ENCODE measurements around the gene CLEC4M.

The CLEC4M gene

DNA sequence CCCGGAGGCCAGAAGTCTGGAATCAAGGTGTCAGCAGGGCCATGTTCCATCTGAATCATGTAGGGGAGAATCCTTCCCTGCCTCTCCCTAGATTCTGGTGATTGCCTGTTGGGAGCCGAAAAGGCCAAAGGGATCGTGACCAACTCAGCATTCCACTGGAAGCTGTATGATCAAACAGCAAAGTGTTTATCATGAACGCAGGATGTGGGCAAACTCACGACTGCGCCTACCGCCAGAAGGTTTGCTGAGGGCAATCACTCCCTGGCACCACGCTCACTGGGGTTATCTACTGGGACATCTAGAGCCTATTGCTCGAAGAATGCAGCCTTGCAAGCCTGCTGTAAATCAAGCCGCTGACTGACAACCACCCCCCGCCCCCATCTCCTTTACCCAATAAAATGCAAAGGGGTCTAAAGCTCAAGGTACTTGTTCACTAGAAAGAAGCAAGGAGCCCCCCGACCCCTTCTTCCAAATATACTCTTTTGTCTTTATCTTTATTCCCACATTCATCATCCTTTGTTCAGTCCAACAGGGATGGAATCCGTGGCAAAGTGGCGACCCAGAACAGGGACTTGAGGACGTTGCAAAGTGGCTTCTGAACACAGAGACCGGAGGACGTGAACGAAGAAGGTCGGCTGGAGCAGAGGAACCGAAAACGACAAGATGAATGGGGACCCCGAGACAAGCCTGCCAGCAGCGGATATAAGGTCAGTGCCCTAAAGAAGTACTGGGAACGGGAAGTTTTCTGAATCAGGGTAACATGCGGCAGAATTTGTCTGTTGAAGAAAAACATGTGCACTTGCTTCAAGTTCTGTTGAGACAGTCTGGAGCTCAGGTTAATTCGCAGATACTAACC lies 16.8 kb downstream of the CLEC4M start:
- Histone ChIP-seq H3K4me1 (ENCODE audit: insufficient read depth, low read length) (no peaks in the 10 kb centered on the region), H3K36me3 (ENCODE audit: insufficient read depth, low read length) (no peaks in the 10 kb centered on the region), H3K9ac (ENCODE audit: low read length) (no peak overlapping the region), H3K27me3 (ENCODE audit: control insufficient read depth in 1 of 2, insufficient read depth in 2 of 2, low read length in 2 of 2) (peaks cover 0 to 4% of the 10 kb centered on the region in 2 donors), H3K9me3 (ENCODE audit: low read length) (no peaks in the 10 kb centered on the region), H3K4me3 (ENCODE audit: low read depth in 1 of 2, low read length in 2 of 2) (no peak overlapping the region), H3K27ac (ENCODE audit: low read depth, low read length) (no peak overlapping the region)

DNA sequence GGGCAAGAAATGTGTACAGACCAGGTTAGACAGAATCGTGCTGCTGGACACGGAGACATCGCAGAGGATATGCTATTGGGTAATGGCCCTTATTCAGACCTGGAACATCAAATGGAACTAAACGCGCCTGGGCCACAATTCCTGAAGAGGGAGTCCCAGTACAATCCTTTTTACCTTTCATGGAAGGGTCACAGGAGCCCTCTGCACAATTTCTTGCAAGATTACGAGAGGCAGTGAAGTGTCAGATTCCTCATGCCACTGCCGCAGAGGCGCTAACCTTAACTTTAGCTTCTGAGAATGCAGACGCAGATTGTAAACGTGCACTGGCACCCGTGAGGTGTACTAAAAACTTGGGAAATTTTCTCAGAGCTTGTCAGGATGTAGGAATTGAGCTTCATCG lies 18.1 kb downstream of the CLEC4M start:
- H3K9me3 ChIP-seq (ENCODE audit: low read length): no peaks in the 10 kb centered on the region
- H3K27me3 ChIP-seq (ENCODE audit: control insufficient read depth in 1 of 2, insufficient read depth in 2 of 2, low read length in 2 of 2): peaks cover 0 to 4% of the 10 kb centered on the region in 2 donors
- no peak overlapping the region for H3K27ac ChIP-seq (ENCODE audit: low read depth, low read length)
- H3K4me1 ChIP-seq (ENCODE audit: insufficient read depth, low read length): no peaks in the 10 kb centered on the region
- no peak overlapping the region for H3K4me3 ChIP-seq (ENCODE audit: low read depth in 1 of 2, low read length in 2 of 2)
- no peak overlapping the region for H3K9ac ChIP-seq (ENCODE audit: low read length)
- no peaks in the 10 kb centered on the region for H3K36me3 ChIP-seq (ENCODE audit: insufficient read depth, low read length)

DNA sequence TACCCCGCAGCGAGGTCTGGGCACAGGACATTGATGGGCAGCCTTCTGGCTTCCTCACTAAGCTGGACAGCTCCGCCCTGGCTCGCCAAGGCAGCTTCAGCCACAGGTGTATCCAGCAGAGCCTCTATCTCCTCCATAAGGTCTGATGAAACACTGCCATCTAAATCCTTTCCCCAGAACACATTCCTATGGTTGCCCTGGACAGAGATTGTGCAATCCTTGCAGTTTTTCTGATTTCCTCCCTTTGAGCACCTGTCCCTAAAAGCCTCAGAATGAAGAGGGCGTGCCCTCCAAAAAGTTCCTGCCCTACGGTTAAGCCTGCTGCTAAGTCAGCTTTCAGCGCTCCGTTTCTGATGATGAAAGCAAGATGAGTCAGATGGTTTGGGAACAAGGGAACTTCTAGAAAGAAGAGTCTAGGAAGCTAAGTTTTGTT lies 21.0 kb downstream of the CLEC4M start:
- H3K9ac ChIP-seq (ENCODE audit: low read length): no peak overlapping the region
- H3K4me3 ChIP-seq (ENCODE audit: low read depth in 1 of 2, low read length in 2 of 2): no peak overlapping the region
- no peaks in the 10 kb centered on the region for H3K9me3 ChIP-seq (ENCODE audit: low read length)
- no peak overlapping the region for H3K27ac ChIP-seq (ENCODE audit: low read depth, low read length)
- H3K27me3 ChIP-seq (ENCODE audit: control insufficient read depth in 1 of 2, insufficient read depth in 2 of 2, low read length in 2 of 2): peaks cover 5 to 29% of the 10 kb centered on the region in 2 donors
- H3K4me1 ChIP-seq (ENCODE audit: insufficient read depth, low read length): no peaks in the 10 kb centered on the region
- no peaks in the 10 kb centered on the region for H3K36me3 ChIP-seq (ENCODE audit: insufficient read depth, low read length)

DNA sequence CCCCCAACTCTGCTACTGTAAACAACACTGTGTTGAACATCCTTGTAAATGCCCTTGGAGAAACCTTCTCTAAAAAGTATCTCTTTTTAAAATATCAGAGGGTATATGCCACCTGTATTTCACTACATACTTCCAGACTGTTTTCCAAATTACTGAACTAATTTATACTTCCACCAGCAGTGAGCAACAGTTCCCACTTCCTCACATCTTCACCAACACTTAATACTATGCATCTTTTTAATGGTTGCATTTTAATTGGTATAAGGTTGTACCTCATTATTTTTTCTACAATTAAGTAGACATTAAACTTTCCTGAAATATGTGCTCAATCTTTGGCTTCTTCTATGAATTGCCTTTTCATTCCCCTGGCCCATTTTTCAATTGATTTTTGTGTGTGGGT lies 21.8 kb downstream of the CLEC4M start:
- Histone ChIP-seq H3K36me3 (ENCODE audit: insufficient read depth, low read length) (no peaks in the 10 kb centered on the region), H3K9ac (ENCODE audit: low read length) (no peak overlapping the region), H3K27me3 (ENCODE audit: control insufficient read depth in 1 of 2, insufficient read depth in 2 of 2, low read length in 2 of 2) (peaks cover 5 to 36% of the 10 kb centered on the region in 2 donors), H3K4me3 (ENCODE audit: low read depth in 1 of 2, low read length in 2 of 2) (no peak overlapping the region), H3K27ac (ENCODE audit: low read depth, low read length) (no peak overlapping the region), H3K4me1 (ENCODE audit: insufficient read depth, low read length) (no peaks in the 10 kb centered on the region), H3K9me3 (ENCODE audit: low read length) (no peaks in the 10 kb centered on the region)

DNA sequence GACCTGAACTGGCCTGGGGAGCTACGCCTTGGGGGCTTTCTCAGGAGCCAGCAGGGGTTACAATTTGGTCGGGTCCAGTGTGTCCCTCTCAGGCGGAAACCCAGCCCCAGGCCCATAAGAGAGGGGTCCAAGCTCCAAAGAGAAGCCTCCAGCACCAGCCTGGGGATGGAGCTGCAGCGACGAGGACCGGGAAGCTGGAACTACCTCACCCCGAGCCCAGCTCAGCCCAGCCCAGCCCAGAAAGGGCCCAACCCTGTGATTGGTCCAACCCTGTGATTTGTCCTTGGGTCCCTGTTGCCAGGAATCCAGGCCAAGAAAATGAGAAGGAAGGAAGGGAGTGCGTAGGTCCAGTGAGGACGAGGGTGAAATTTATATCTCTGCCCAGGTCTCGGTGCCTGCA lies 24.1 kb downstream of the CLEC4M start:
- Histone ChIP-seq H3K36me3 (ENCODE audit: insufficient read depth, low read length) (no peaks in the 10 kb centered on the region), H3K9ac (ENCODE audit: low read length) (no peak overlapping the region), H3K27me3 (ENCODE audit: control insufficient read depth in 1 of 2, insufficient read depth in 2 of 2, low read length in 2 of 2) (peaks cover 5 to 33% of the 10 kb centered on the region in 2 donors), H3K27ac (ENCODE audit: low read depth, low read length) (no peak overlapping the region), H3K4me3 (ENCODE audit: low read depth in 1 of 2, low read length in 2 of 2) (no peak overlapping the region), H3K9me3 (ENCODE audit: low read length) (no peaks in the 10 kb centered on the region), H3K4me1 (ENCODE audit: insufficient read depth, low read length) (no peaks in the 10 kb centered on the region)

DNA sequence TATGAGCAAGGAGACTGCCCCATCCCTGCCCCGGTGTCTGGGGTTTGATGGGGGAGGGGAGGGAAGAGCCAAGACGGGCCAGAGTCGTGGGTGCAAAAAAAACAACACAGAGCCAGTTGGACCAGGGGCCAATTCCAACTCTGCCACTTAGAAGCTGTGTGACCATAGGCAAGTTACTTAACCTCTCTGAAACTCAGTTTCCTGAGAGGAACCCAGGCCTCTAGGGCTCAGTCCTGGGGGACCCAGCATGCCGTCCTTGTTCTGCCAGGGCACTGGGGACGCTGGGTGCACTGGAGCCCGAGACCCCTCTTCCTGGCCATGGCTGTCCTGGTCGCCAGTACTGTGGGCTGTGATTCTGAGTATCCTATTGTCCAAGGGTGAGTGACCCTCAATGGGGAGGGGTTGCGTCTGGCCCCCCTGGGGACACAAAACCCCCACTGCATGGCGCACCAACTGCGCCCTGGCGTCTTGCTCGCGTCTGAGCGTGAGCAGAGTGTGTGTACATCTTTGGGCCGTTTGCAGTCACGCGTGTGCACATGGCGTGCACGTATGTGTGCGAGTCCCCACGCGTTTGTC lies 24.6 kb downstream of the CLEC4M start:
- peaks cover 5 to 32% of the 10 kb centered on the region in 2 donors for H3K27me3 ChIP-seq (ENCODE audit: control insufficient read depth in 1 of 2, insufficient read depth in 2 of 2, low read length in 2 of 2)
- H3K9me3 ChIP-seq (ENCODE audit: low read length): no peaks in the 10 kb centered on the region
- no peak overlapping the region for H3K27ac ChIP-seq (ENCODE audit: low read depth, low read length)
- H3K4me3 ChIP-seq (ENCODE audit: low read depth in 1 of 2, low read length in 2 of 2): no peak overlapping the region
- no peaks in the 10 kb centered on the region for H3K36me3 ChIP-seq (ENCODE audit: insufficient read depth, low read length)
- H3K4me1 ChIP-seq (ENCODE audit: insufficient read depth, low read length): no peaks in the 10 kb centered on the region
- H3K9ac ChIP-seq (ENCODE audit: low read length): no peak overlapping the region

DNA sequence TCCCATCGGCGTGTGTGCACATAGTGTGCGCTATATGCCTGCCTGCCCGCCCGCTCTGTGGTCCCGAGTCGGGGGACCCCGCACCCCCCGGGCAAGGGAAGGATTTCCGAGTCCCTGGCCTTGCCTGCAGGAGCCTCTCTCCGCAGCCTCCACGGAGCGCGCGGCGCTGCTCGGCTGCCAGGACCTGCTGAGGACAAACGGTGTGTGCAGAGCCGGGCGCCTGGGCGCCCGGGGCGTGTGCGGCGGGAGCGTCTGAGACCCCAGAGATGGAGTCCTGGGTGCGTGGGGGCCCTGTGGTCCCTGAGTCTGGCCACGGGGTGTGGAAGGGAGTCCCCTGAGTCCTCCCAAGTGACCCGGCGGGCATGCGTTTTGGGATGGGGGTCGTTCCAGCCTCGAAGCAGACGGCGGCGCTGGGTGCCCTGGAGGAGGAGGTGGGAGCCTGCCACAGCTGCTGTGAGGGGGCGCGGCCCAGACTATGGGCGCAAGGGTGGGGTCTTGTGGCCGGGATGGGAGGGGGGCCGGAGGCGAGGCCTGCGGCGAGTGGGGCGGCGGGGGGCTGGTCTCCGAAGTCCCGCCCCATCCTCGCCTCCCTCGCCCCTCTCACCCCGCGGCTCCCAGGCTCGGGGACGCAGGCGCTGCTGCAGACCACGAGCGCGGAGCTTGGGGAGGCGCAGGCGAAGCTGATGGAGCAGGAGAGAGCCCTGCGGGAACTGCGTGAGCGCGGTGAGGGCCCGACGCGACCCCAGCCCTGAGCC lies 25.3 kb downstream of the CLEC4M start:
- H3K4me3 ChIP-seq (ENCODE audit: low read depth in 1 of 2, low read length in 2 of 2): no peak overlapping the region

DNA sequence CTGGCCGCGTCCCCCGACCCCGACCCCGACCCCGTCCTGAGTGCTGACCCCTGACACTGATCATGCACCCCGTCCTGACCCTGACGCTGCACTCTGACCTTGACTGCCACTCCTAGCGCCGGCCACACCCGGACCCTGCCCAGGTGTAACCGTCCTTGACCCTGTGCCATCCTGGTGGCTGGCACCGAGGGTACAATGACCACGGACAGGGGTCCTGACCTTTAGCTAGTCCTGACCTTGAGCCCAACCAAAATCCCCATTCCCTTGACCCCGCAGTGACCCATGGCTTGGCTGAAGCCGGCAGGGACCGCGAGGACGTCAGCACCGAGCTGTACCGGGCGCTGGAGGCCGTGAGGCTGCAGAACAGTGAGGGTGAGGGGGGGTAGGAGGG lies 25.9 kb downstream of the CLEC4M start:
- no peaks in the 10 kb centered on the region for H3K36me3 ChIP-seq (ENCODE audit: insufficient read depth, low read length)
- no peak overlapping the region for H3K4me3 ChIP-seq (ENCODE audit: low read depth in 1 of 2, low read length in 2 of 2)
- no peak overlapping the region for H3K9ac ChIP-seq (ENCODE audit: low read length)
- H3K4me1 ChIP-seq (ENCODE audit: insufficient read depth, low read length): no peaks in the 10 kb centered on the region
- no peaks in the 10 kb centered on the region for H3K9me3 ChIP-seq (ENCODE audit: low read length)
- peaks cover 5 to 32% of the 10 kb centered on the region in 2 donors for H3K27me3 ChIP-seq (ENCODE audit: control insufficient read depth in 1 of 2, insufficient read depth in 2 of 2, low read length in 2 of 2)
- H3K27ac ChIP-seq (ENCODE audit: low read depth, low read length): no peak overlapping the region

More for the DNA sequence above, 25.3 kb downstream of the CLEC4M start:
- H3K4me1 ChIP-seq (ENCODE audit: insufficient read depth, low read length): no peaks in the 10 kb centered on the region
- peaks cover 5 to 32% of the 10 kb centered on the region in 2 donors for H3K27me3 ChIP-seq (ENCODE audit: control insufficient read depth in 1 of 2, insufficient read depth in 2 of 2, low read length in 2 of 2)
- no peak overlapping the region for H3K9ac ChIP-seq (ENCODE audit: low read length)
- no peaks in the 10 kb centered on the region for H3K9me3 ChIP-seq (ENCODE audit: low read length)
- H3K36me3 ChIP-seq (ENCODE audit: insufficient read depth, low read length): no peaks in the 10 kb centered on the region
- H3K27ac ChIP-seq (ENCODE audit: low read depth, low read length): no peak overlapping the region

DNA sequence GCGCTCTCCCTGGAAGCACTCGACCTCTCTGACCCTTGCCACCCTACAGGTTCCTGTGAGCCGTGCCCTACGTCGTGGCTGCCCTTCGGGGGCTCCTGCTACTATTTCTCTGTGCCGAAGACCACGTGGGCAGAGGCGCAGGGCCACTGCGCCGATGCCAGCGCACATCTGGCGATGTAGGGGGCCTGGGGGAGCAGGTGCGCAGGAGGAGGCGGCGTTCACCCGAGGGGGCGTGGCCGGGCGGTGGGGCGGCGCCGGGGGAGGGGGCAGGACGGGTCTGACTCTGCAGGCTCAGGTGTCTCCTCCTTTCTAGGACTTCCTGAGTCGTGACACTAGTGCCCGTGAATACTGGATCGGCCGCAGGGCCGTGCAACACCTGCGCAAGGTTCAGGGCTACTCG lies 26.4 kb downstream of the CLEC4M start:
- Histone ChIP-seq H3K27me3 (ENCODE audit: control insufficient read depth in 1 of 2, insufficient read depth in 2 of 2, low read length in 2 of 2) (peaks cover 5 to 32% of the 10 kb centered on the region in 2 donors), H3K9ac (ENCODE audit: low read length) (no peak overlapping the region), H3K4me3 (ENCODE audit: low read depth in 1 of 2, low read length in 2 of 2) (no peak overlapping the region), H3K36me3 (ENCODE audit: insufficient read depth, low read length) (no peaks in the 10 kb centered on the region), H3K9me3 (ENCODE audit: low read length) (no peaks in the 10 kb centered on the region), H3K4me1 (ENCODE audit: insufficient read depth, low read length) (no peaks in the 10 kb centered on the region), H3K27ac (ENCODE audit: low read depth, low read length) (no peak overlapping the region)

DNA sequence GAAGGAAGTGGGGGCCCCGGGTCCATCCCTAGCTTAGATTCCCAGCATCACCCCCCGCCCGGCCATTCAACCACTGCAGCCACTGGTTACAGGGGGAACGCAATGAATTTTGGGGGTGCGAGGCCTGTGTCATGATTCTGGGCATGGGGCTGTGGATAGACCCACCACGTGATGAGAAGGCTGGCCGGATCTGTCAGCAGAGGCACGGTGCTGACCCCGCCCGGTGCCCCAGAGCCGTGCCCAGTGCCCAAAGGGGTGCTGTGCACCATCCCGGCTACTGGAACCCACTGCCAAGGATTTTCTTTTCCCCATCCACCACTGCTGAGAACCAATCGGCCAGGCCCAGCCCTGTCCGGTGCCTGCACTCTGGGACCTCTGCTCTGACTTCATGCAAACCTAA lies 27.4 kb downstream of the CLEC4M start:
- H3K4me3 ChIP-seq (ENCODE audit: low read depth in 1 of 2, low read length in 2 of 2): no peak overlapping the region
- H3K9me3 ChIP-seq (ENCODE audit: low read length): no peaks in the 10 kb centered on the region
- H3K4me1 ChIP-seq (ENCODE audit: insufficient read depth, low read length): no peaks in the 10 kb centered on the region
- no peak overlapping the region for H3K27ac ChIP-seq (ENCODE audit: low read depth, low read length)
- no peak overlapping the region for H3K9ac ChIP-seq (ENCODE audit: low read length)
- H3K27me3 ChIP-seq (ENCODE audit: control insufficient read depth in 1 of 2, insufficient read depth in 2 of 2, low read length in 2 of 2): peaks cover 5 to 32% of the 10 kb centered on the region in 2 donors
- no peaks in the 10 kb centered on the region for H3K36me3 ChIP-seq (ENCODE audit: insufficient read depth, low read length)

DNA sequence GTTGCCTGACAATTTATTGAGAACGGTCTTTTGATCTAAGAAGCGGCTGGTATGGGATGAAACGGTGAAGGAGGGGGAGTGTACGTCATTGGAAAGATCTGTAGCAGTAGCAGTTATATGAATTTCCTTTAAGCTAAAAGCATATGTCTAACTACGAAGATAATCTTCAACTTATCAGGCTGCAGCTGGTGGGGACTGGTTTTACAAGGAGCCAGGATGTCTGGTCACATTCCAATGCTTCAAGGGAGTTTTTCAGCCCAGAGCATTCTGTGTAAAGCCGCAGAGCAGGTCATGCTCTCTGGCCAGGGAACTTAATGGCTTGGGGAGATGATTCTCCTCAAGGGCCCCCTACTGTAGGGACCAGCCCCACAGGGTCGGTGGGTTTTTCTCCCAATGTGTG lies 29.2 kb downstream of the CLEC4M start:
- H3K4me3 ChIP-seq (ENCODE audit: low read depth in 1 of 2, low read length in 2 of 2): no peak overlapping the region
- no peaks in the 10 kb centered on the region for H3K9me3 ChIP-seq (ENCODE audit: low read length)
- peaks cover 5 to 24% of the 10 kb centered on the region in 2 donors for H3K27me3 ChIP-seq (ENCODE audit: control insufficient read depth in 1 of 2, insufficient read depth in 2 of 2, low read length in 2 of 2)
- H3K4me1 ChIP-seq (ENCODE audit: insufficient read depth, low read length): no peaks in the 10 kb centered on the region
- H3K9ac ChIP-seq (ENCODE audit: low read length): no peak overlapping the region
- H3K36me3 ChIP-seq (ENCODE audit: insufficient read depth, low read length): no peaks in the 10 kb centered on the region
- H3K27ac ChIP-seq (ENCODE audit: low read depth, low read length): no peak overlapping the region
